CD4-positive, alpha-beta T cell treated with Interferon alpha-2 for 1 hour (primary cell): ENCODE measurements around the gene PCDHA1.
"Not testable (repeated sequence)": the region's sequence is repeated elsewhere in the genome, so short reads cannot be mapped to it uniquely, and the experiment has no call there.

Experiments used
- DNase-seq, 2 donors: peaks; one replicate each; pipeline ENCODE4 v3.0.0-alpha.2; 2020 to 2022

Gene PCDHA1

GRCh38 chr5:140855772-140856674, 70.1 kb downstream of the PCDHA1 start, which contains the start of gene PCDHA10:
TSS of gene PCDHA10 (plus strand) at chr5:140855897. CDS start at chr5:140856049, 152 bp downstream.
- DNase-seq = no peak

GRCh38 chr5:140857177-140857986, 71.4 kb downstream of the PCDHA1 start:
- no peak for DNase-seq

GRCh38 chr5:140857987-140858240, 72.0 kb downstream of the PCDHA1 start:
- no peak for DNase-seq

GRCh38 chr5:140862441-140863295, 76.7 kb downstream of the PCDHA1 start:
- no peak for DNase-seq

- no peak for DNase-seq
Measured at GRCh38 chr5:140868721-140869554, 83.0 kb downstream of the PCDHA1 start, which contains the start of gene PCDHA11. TSS of gene PCDHA11 (plus strand) at chr5:140868957. CDS start at chr5:140869104, 147 bp downstream.

GRCh38 chr5:140869555-140869886, 83.6 kb downstream of the PCDHA1 start:
- DNase-seq = no peak

- no peak for DNase-seq
Measured at GRCh38 chr5:140870221-140871201, 84.6 kb downstream of the PCDHA1 start.

- no peak for DNase-seq
Measured at GRCh38 chr5:140875085-140876065, 89.4 kb downstream of the PCDHA1 start, which contains the start of gene PCDHA12. TSS of gene PCDHA12 (plus strand) at chr5:140875308. CDS start at chr5:140875473, 165 bp downstream.

- not testable (repeated sequence) for DNase-seq
Measured at GRCh38 chr5:140876541-140877261, 90.8 kb downstream of the PCDHA1 start.

GRCh38 chr5:140877262-140877581, 91.3 kb downstream of the PCDHA1 start:
- DNase-seq = no peak

GRCh38 chr5:140881889-140882590, 96.1 kb downstream of the PCDHA1 start, which contains the start of gene PCDHA13:
TSS of gene PCDHA13 (plus strand) at chr5:140882124. CDS start at chr5:140882269, 145 bp downstream.
- no peak for DNase-seq

- no peak for DNase-seq
Measured at GRCh38 chr5:140882591-140882899, 96.6 kb downstream of the PCDHA1 start.

GRCh38 chr5:140883373-140883772, 97.4 kb downstream of the PCDHA1 start:
- DNase-seq = no peak

- DNase-seq = no peak
Measured at GRCh38 chr5:140883927-140884697, 98.2 kb downstream of the PCDHA1 start.

GRCh38 chr5:140916325-140916724, 130.4 kb downstream of the PCDHA1 start:
- DNase-seq = no peak

GRCh38 chr5:140923601-140924000, 137.7 kb downstream of the PCDHA1 start:
- DNase-seq = no peak

- DNase-seq = no peak
Measured at GRCh38 chr5:140925806-140926442, 140.0 kb downstream of the PCDHA1 start, which contains the start of gene PCDHAC1. TSS of gene PCDHAC1 (plus strand) at chr5:140926299. CDS start at chr5:140926893, 594 bp downstream.
